ENCODE data around the gene BTBD17. TPM values are rescaled to one million over a fixed set of nuclear protein-coding genes. Genes with fewer than 3 reads are reported as not detected.

Gene BTBD17
- total RNA-seq, 1 donor from 2014 or later: 2.7 TPM

- no peaks in the 10 kb centered on the region for H3K36me3 Mint-ChIP-seq (ENCODE audit: low read depth, unreplicated experiment)
- peaks cover 6% of the 10 kb centered on the region for H3K27me3 Mint-ChIP-seq (ENCODE audit: unreplicated experiment)
- no peaks in the 10 kb centered on the region for H3K9me3 Mint-ChIP-seq (ENCODE audit: unreplicated experiment)
- H3K4me1 Mint-ChIP-seq (ENCODE audit: unreplicated experiment): no peaks in the 10 kb centered on the region
- no peak for TF ChIP-seq CTCF (IDR thresholded peaks at IDR 0.05; ENCODE audit: unreplicated experiment)
- H3K4me3 Mint-ChIP-seq (ENCODE audit: unreplicated experiment): no peak overlapping the region
- DNase-seq (ENCODE audit: low spot score): no peak
- no peak overlapping the region for H3K27ac Mint-ChIP-seq (ENCODE audit: unreplicated experiment)
Observed at GRCh38 chr17:74369221-74369620, 7.6 kb upstream of the BTBD17 start.

GRCh38 chr17:74368341-74369081 lies 6.8 kb upstream of the BTBD17 start:
- Mint-ChIP-seq H3K27me3 (ENCODE audit: unreplicated experiment) (peaks cover 7% of the 10 kb centered on the region), H3K27ac (ENCODE audit: unreplicated experiment) (no peak overlapping the region), H3K4me3 (ENCODE audit: unreplicated experiment) (no peak overlapping the region), H3K4me1 (ENCODE audit: unreplicated experiment) (no peaks in the 10 kb centered on the region), H3K9me3 (ENCODE audit: unreplicated experiment) (no peaks in the 10 kb centered on the region), H3K36me3 (ENCODE audit: low read depth, unreplicated experiment) (no peaks in the 10 kb centered on the region)
- peak; percentile 67 for DNase-seq (ENCODE audit: low spot score)
- peak; percentile 98 for TF ChIP-seq CTCF (IDR thresholded peaks at IDR 0.05; ENCODE audit: unreplicated experiment)

- Mint-ChIP-seq H3K4me1 (ENCODE audit: unreplicated experiment) (no peaks in the 10 kb centered on the region), H3K27me3 (ENCODE audit: unreplicated experiment) (peaks cover 13% of the 10 kb centered on the region), H3K9me3 (ENCODE audit: unreplicated experiment) (no peaks in the 10 kb centered on the region), H3K27ac (ENCODE audit: unreplicated experiment) (no peak within 1 kb of the TSS), H3K4me3 (ENCODE audit: unreplicated experiment) (no peak within 1 kb of the TSS), H3K36me3 (ENCODE audit: low read depth, unreplicated experiment) (no peaks in the 10 kb centered on the region)
- TF ChIP-seq CTCF (IDR thresholded peaks at IDR 0.05; ENCODE audit: unreplicated experiment): no peak
- no peak for DNase-seq (ENCODE audit: low spot score)
Observed at GRCh38 chr17:74367206-74367605, 5.5 kb upstream of the BTBD17 start, which contains the start of gene GPR142. TSS of gene GPR142 (plus strand) at chr17:74367506. CDS start at chr17:74369541, 2,035 bp downstream.

DNA sequence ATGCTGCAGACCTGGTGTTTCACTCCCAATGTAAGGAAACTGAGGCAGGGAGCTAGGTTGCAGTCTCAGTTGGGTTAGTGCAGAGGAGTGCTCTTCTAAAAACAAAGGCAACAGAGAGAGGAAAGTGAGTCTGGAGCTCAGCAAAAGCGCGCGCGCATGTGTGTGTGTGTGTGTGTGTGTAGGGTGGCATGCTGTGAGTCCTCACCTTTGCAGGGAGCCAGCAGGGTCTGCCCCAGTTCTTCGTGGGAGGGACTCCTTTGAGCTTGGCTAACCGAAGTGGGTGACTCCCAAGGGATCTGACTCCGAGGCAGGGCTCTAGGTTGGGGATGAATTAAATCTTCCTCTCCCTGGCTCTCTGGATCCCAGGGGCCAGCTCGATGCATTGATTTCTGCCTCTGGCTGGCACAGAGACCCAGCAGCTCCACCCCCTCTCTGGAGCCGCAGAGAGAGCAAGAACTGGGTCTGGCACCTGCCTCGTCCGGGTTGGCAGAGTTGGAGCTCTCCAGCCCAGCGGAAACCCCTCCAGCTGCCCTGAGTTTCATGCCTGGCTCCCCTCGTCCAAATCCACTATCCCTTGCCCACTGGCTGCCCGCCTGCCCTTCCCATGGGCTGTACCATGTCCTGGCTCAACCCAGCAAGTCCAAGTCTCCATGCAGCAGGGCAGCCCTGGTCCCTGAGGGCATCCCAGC lies 1.3 kb upstream of the BTBD17 start:
- no peak for TF ChIP-seq CTCF (IDR thresholded peaks at IDR 0.05; ENCODE audit: unreplicated experiment)
- Mint-ChIP-seq H3K9me3 (ENCODE audit: unreplicated experiment) (no peaks in the 10 kb centered on the region), H3K4me1 (ENCODE audit: unreplicated experiment) (peaks cover 14% of the 10 kb centered on the region), H3K27ac (ENCODE audit: unreplicated experiment) (no peak overlapping the region), H3K4me3 (ENCODE audit: unreplicated experiment) (no peak overlapping the region), H3K36me3 (ENCODE audit: low read depth, unreplicated experiment) (peaks cover 5% of the 10 kb centered on the region), H3K27me3 (ENCODE audit: unreplicated experiment) (peaks cover 18% of the 10 kb centered on the region)
- DNase-seq (ENCODE audit: low spot score): no peak

DNA sequence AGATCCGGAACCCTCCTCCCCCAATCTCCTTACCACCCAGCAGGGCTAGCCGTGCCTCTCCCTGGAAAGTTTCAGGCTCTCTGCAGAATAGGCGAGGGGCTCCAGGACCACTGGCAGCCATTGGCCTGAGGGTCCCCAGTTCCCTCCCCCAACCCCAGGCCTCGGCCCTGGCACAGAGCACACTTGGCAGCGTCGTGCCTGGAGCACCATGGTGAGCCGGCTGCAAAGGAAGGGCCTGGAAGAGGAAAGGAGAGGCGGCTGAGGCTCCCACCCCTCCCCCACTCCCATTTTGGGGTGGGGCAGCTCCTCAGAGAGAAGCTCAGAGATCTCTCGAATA lies 369 bp upstream of the BTBD17 start:
- no peaks in the 10 kb centered on the region for H3K9me3 Mint-ChIP-seq (ENCODE audit: unreplicated experiment)
- H3K27me3 Mint-ChIP-seq (ENCODE audit: unreplicated experiment): peaks cover 20% of the 10 kb centered on the region
- peaks cover 5% of the 10 kb centered on the region for H3K36me3 Mint-ChIP-seq (ENCODE audit: low read depth, unreplicated experiment)
- DNase-seq (ENCODE audit: low spot score): no peak
- H3K4me3 Mint-ChIP-seq (ENCODE audit: unreplicated experiment): no peak overlapping the region
- peaks cover 16% of the 10 kb centered on the region for H3K4me1 Mint-ChIP-seq (ENCODE audit: unreplicated experiment)
- no peak overlapping the region for H3K27ac Mint-ChIP-seq (ENCODE audit: unreplicated experiment)
- no peak for TF ChIP-seq CTCF (IDR thresholded peaks at IDR 0.05; ENCODE audit: unreplicated experiment)
